Stimulated activated CD8-positive, alpha-beta memory T cell treated with anti-CD3 and anti-CD28 coated beads, Interleukin-15, amount 100 ng/mL, for 4 hours (primary cell): Measurements from ENCODE around the gene ISCU.
A peak's percentile ranks its signal among the peaks of the same experiment; 100 is the strongest.
"Not testable (repeated sequence)": the region's sequence is repeated elsewhere in the genome, so short reads cannot be mapped to it uniquely, and the experiment has no call there.

ENCODE experiments used
- DNase-seq, 2 donors: peaks; one replicate each; pipeline ENCODE4 v3.0.0-alpha.2; 2020; ENCODE audit warnings: low read depth in 2 of 2

Gene ISCU

GRCh38 chr12:108618079-108618952 lies 55.9 kb downstream of the ISCU start:
- peak in 1 of 2 donors; percentile 55 for DNase-seq

GRCh38 chr12:108618953-108619274 lies 56.5 kb downstream of the ISCU start:
- DNase-seq, result not testable (repeated sequence)
